Body of pancreas (tissue), 4 donors: ENCODE data around the gene LCLAT1. TPM values are rescaled to one million over a fixed set of nuclear protein-coding genes. Genes with fewer than 3 reads are reported as not detected.

ENCODE experiments used
- ATAC-seq: fragments of 150-250 bp; one replicate; pipeline ENCODE4 v1.9.1; 2016
- DNase-seq, 4 donors: peaks; one replicate each; pipeline ENCODE4 v3.0.0-alpha.2; 2019
- H3K27ac ChIP-seq, 4 donors: fragments of 200-600 bp; sonication (generic); 1 replicate in 3 of 4; 2 replicates in 1 of 4; pipeline versions ENCODE4 v1.5.1 to v1.6.1; 2016 to 2019; ENCODE audit warnings: mild to moderate bottlenecking in 1 of 4, mixed read lengths in 1 of 4, moderate library complexity in 1 of 4
- H3K27me3 ChIP-seq, 2 donors: fragments of 200-600 bp; sonication (generic); one replicate each; pipeline ENCODE4 v1.6.0; 2016; ENCODE audit warnings: mild to moderate bottlenecking in 1 of 2
- H3K36me3 ChIP-seq, 2 donors: fragments of 200-600 bp; sonication (generic); replicated peaks in 1 of 2; 2 replicates each; pipeline ENCODE4 v1.5.1; 2016; ENCODE audit warnings: low read depth in 2 of 2; ENCODE audit not compliant: insufficient read depth in 1 of 2
- H3K4me1 ChIP-seq: fragments of 200-600 bp; sonication (generic); one replicate; pipeline ENCODE4 v1.6.0; 2016
- H3K4me3 ChIP-seq, 2 donors: fragments of 200-600 bp; sonication (generic); 1 replicate in 1 of 2; 2 replicates in 1 of 2; pipeline ENCODE4 v1.5.1; 2016 to 2019
- H3K9me3 ChIP-seq, 3 donors: fragments of 200-600 bp; sonication (generic); 1 replicate in 2 of 3; 2 replicates in 1 of 3; pipeline ENCODE4 v1.5.1; 2016
- CTCF ChIP-seq, 7 experiments: fragments of 450-650 bp in 4 of 7; fragments of 200-600 bp in 3 of 7; sonication (generic) in 3 of 7; IDR thresholded peaks; one replicate each; pipeline ENCODE4 v1.5.1; 2016 to 2019; ENCODE audit warnings: antibody characterized with exemption in 7 of 7
- POLR2A ChIP-seq, 3 donors: fragments of 450-650 bp; IDR thresholded peaks; one replicate each; pipeline ENCODE4 v1.6.1; 2016; ENCODE audit warnings: antibody characterized with exemption in 3 of 3, mild to moderate bottlenecking in 2 of 3
- WGBS, 2 donors: methylation state at CpG; one replicate each; pipeline ENCODE4 v1.1.5; 2017; 5-methylcytosine and 5-hydroxymethylcytosine counted together
- intact Hi-C: fragments of 100-400 bp; cut with DNase I; formaldehyde crosslinking; loops from one replicate; pipeline ENCODE4 v1.15.1; 2023
- total RNA-seq, 2 donors: library from RNA; depleted of rRNA; stranded (reverse); fragments of >200 nt; gene quantifications; one replicate each; pipeline ENCODE4 v1.1.0, GENCODE V29; 2016

LCLAT1 gene
- total RNA-seq, 2 donors from 2014 or later, result 13.7 to 19.4 TPM

GRCh38 chr2:30569946-30570345 is 122.9 kb downstream of the LCLAT1 start:
- Histone ChIP-seq H3K36me3 (no peaks in the 10 kb centered on the region), H3K27ac (no peak overlapping the region), H3K9me3 (no peaks in the 10 kb centered on the region), H3K27me3 (no peaks in the 10 kb centered on the region), H3K4me1 (no peaks in the 10 kb centered on the region), H3K4me3 (no peak overlapping the region)
- no peak for DNase-seq
- TF ChIP-seq CTCF (IDR thresholded peaks at IDR 0.05), result no peak
- no peak for TF ChIP-seq POLR2A (IDR thresholded peaks at IDR 0.05)
- ATAC-seq, result no peak
- intact Hi-C loops, result no loop called here

- intact Hi-C loops, result no loop called here
- H3K4me1 ChIP-seq, result no peaks in the 10 kb centered on the region
- H3K4me3 ChIP-seq, result no peak overlapping the region
- ATAC-seq (no peak), DNase-seq (no peak)
- 89 to 96% methylated on average over 4 of the region's 4 CpGs for WGBS, 2 donors
- no peak overlapping the region for H3K27ac ChIP-seq
- no peaks in the 10 kb centered on the region for H3K27me3 ChIP-seq
- H3K9me3 ChIP-seq, result no peaks in the 10 kb centered on the region
- no peaks in the 10 kb centered on the region for H3K36me3 ChIP-seq
- no peak for TF ChIP-seq POLR2A (IDR thresholded peaks at IDR 0.05)
- no peak for TF ChIP-seq CTCF (IDR thresholded peaks at IDR 0.05)
Measured at GRCh38 chr2:30577151-30577550, 130.1 kb downstream of the LCLAT1 start.

GRCh38 chr2:30580391-30580790 is 133.3 kb downstream of the LCLAT1 start:
- intact Hi-C loops, result no loop called here
- TF ChIP-seq CTCF (IDR thresholded peaks at IDR 0.05) (no peak), POLR2A (IDR thresholded peaks at IDR 0.05) (no peak)
- no peak for ATAC-seq
- 86 to 89% methylated on average over 3 of the region's 3 CpGs for WGBS, 2 donors
- Histone ChIP-seq H3K27me3 (no peaks in the 10 kb centered on the region), H3K4me3 (no peak overlapping the region), H3K4me1 (no peaks in the 10 kb centered on the region), H3K27ac (no peak overlapping the region), H3K36me3 (no peaks in the 10 kb centered on the region), H3K9me3 (no peaks in the 10 kb centered on the region)
- DNase-seq, result no peak

- Histone ChIP-seq H3K4me1 (no peaks in the 10 kb centered on the region), H3K4me3 (no peak overlapping the region), H3K9me3 (no peaks in the 10 kb centered on the region), H3K27me3 (no peaks in the 10 kb centered on the region), H3K36me3 (no peaks in the 10 kb centered on the region), H3K27ac (no peak overlapping the region)
- WGBS, 2 donors, result 77 to 83% methylated on average over 2 of the region's 2 CpGs
- intact Hi-C loops, result no loop called here
- TF ChIP-seq CTCF (IDR thresholded peaks at IDR 0.05) (no peak), POLR2A (IDR thresholded peaks at IDR 0.05) (no peak)
- ATAC-seq (no peak), DNase-seq (no peak)
Measured at GRCh38 chr2:30582521-30582920, 135.5 kb downstream of the LCLAT1 start.

GRCh38 chr2:30583204-30583749 is 136.2 kb downstream of the LCLAT1 start:
- DNase-seq, result no peak
- TF ChIP-seq CTCF (IDR thresholded peaks at IDR 0.05) (no peak), POLR2A (IDR thresholded peaks at IDR 0.05) (no peak)
- intact Hi-C loops, result no loop called here
- Histone ChIP-seq H3K4me1 (no peaks in the 10 kb centered on the region), H3K27me3 (no peaks in the 10 kb centered on the region), H3K36me3 (no peaks in the 10 kb centered on the region), H3K4me3 (no peak overlapping the region), H3K9me3 (no peaks in the 10 kb centered on the region), H3K27ac (no peak overlapping the region)
- no peak for ATAC-seq
- WGBS, 2 donors, result 92 to 95% methylated on average over 3 of the region's 3 CpGs
